ENCODE results near the gene STK10.

Gene STK10

GRCh38 chr5:172106511-172107356 is 81.3 kb downstream of the STK10 start:
- peak; percentile 56 for DNase-seq (ENCODE audit: low read depth)

GRCh38 chr5:172105811-172106210 is 82.2 kb downstream of the STK10 start:
- no peak for DNase-seq (ENCODE audit: low read depth)

GRCh38 chr5:172104801-172105701 is 83.0 kb downstream of the STK10 start:
- no peak for DNase-seq (ENCODE audit: low read depth)

- no peak for DNase-seq (ENCODE audit: low read depth)
Measured at GRCh38 chr5:172104021-172104420, 84.0 kb downstream of the STK10 start.

GRCh38 chr5:172102913-172103626 is 85.0 kb downstream of the STK10 start:
- DNase-seq (ENCODE audit: low read depth), result no peak

- DNase-seq (ENCODE audit: low read depth), result no peak
Measured at GRCh38 chr5:172102218-172102870, 85.7 kb downstream of the STK10 start.

GRCh38 chr5:172101547-172102217 is 86.3 kb downstream of the STK10 start:
- no peak for DNase-seq (ENCODE audit: low read depth)

GRCh38 chr5:172098883-172099282 is 89.1 kb downstream of the STK10 start:
- no peak for DNase-seq (ENCODE audit: low read depth)

GRCh38 chr5:172098046-172098445 is 90.0 kb downstream of the STK10 start:
- no peak for DNase-seq (ENCODE audit: low read depth)

- no peak for DNase-seq (ENCODE audit: low read depth)
Measured at GRCh38 chr5:172097356-172097755, 90.7 kb downstream of the STK10 start.

GRCh38 chr5:172096207-172096940 is 91.7 kb downstream of the STK10 start:
- no peak for DNase-seq (ENCODE audit: low read depth)

- DNase-seq (ENCODE audit: low read depth), result no peak
Measured at GRCh38 chr5:172095368-172096206, 92.4 kb downstream of the STK10 start.

GRCh38 chr5:172093965-172094364 is 94.1 kb downstream of the STK10 start:
- no peak for DNase-seq (ENCODE audit: low read depth)

GRCh38 chr5:172093559-172093958 is 94.5 kb downstream of the STK10 start:
- no peak for DNase-seq (ENCODE audit: low read depth)

- DNase-seq (ENCODE audit: low read depth), result no peak
Measured at GRCh38 chr5:172091956-172092732, 95.9 kb downstream of the STK10 start.

GRCh38 chr5:172090976-172091547 is 97.0 kb downstream of the STK10 start:
- DNase-seq (ENCODE audit: low read depth), result no peak

GRCh38 chr5:172089298-172090117 is 98.5 kb downstream of the STK10 start:
- no peak for DNase-seq (ENCODE audit: low read depth)

GRCh38 chr5:172088801-172089200 is 99.2 kb downstream of the STK10 start:
- DNase-seq (ENCODE audit: low read depth), result no peak

Measured in stimulated activated CD8-positive, alpha-beta memory T cell treated with anti-CD3 and anti-CD28 coated beads, Interleukin-15, amount 100 ng/mL, for 24 hours (primary cell).